Osteoblast (primary cell): ENCODE data around the gene SMIM30. TPM values are rescaled to one million over a fixed set of nuclear protein-coding genes. Genes with fewer than 3 reads are reported as not detected.
"Not testable (repeated sequence)": the region's sequence is repeated elsewhere in the genome, so short reads cannot be mapped to it uniquely, and the experiment has no call there.

Source experiments
- DNase-seq: peaks from one replicate; pipeline ENCODE4 v3.0.0; 2011; ENCODE audit warnings: low spot score, mixed read lengths; ENCODE audit not compliant: insufficient read length; ENCODE audit errors: missing footprints
- H2AFZ ChIP-seq: 2 replicates; pipeline ENCODE4 v1.6.0; 2011; ENCODE audit warnings: mild to moderate bottlenecking, low read length
- H3K27ac ChIP-seq: 2 replicates; pipeline ENCODE4 v1.5.1; 2011; ENCODE audit warnings: mild to moderate bottlenecking, low read depth, low read length, moderate library complexity
- H3K27me3 ChIP-seq: 2 replicates; pipeline ENCODE4 v1.6.0; 2012; ENCODE audit warnings: mild to moderate bottlenecking, control low read depth, inconsistent platforms, low read length, moderate library complexity; ENCODE audit not compliant: insufficient read depth
- H3K36me3 ChIP-seq: 2 replicates; pipeline ENCODE4 v1.5.1; 2011; ENCODE audit warnings: mild to moderate bottlenecking, low read length, control low read depth, moderate library complexity; ENCODE audit not compliant: insufficient read depth
- H3K4me1 ChIP-seq: 2 replicates; pipeline ENCODE4 v1.5.1; 2011; ENCODE audit warnings: mild to moderate bottlenecking, low read length, control low read depth, moderate library complexity; ENCODE audit not compliant: insufficient read depth
- H3K4me2 ChIP-seq: 2 replicates; pipeline ENCODE4 v1.6.0; 2011; ENCODE audit warnings: mild to moderate bottlenecking, low read length; ENCODE audit not compliant: insufficient read depth
- H3K4me3 ChIP-seq: fragments of 200-600 bp; sonication (generic); 3 replicates; pipeline ENCODE4 v1.5.1; 2012; ENCODE audit warnings: mild to moderate bottlenecking, low read length, inconsistent platforms; ENCODE audit not compliant: insufficient read depth
- H3K79me2 ChIP-seq: 2 replicates; pipeline ENCODE4 v1.6.0; 2012; ENCODE audit warnings: mild to moderate bottlenecking, low read length, control low read depth, inconsistent platforms; ENCODE audit not compliant: insufficient read depth
- H3K9me3 ChIP-seq: 2 replicates; pipeline ENCODE4 v1.5.1; 2011; ENCODE audit warnings: low read depth, low read length, control low read depth
- H4K20me1 ChIP-seq: 2 replicates; pipeline ENCODE4 v1.6.0; 2012; ENCODE audit warnings: mild to moderate bottlenecking, low read length, control low read depth; ENCODE audit not compliant: insufficient read depth
- CTCF ChIP-seq: IDR thresholded peaks from 2 replicates; pipeline ENCODE4 v1.5.1; 2011; ENCODE audit warnings: mild to moderate bottlenecking, low read depth, low read length, moderate library complexity; ENCODE audit errors: extremely low read depth
- total RNA-seq: library from RNA; depleted of rRNA; stranded (reverse); fragments of >200 nt; gene quantifications from 2 replicates; pipeline ENCODE4 v1.2.3, GENCODE V29; 2012

The SMIM30 gene
- total RNA-seq, 1 donor: 42.3 TPM

DNA sequence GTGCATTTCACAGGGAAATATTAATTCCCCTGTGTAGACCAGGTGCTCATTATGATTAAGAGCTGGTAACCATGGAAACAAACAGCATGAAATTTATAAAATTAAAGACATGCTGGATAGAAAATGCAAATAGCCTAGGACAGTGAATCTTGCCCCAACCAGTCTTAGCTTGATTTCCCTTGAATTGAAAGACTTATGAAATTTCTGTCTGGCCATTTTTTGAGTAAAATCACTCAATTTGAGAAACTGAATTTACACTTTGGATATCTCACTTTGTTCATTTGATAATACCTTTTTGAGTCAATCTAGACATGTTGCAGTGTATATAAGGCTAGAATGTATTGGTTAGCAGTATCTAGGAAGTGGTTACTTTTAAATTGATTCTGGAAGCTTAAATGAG, 4.4 kb upstream of the SMIM30 start:
- no peak for DNase-seq
- Histone ChIP-seq H3K4me2 (no peak overlapping the region), H3K9me3 (no peaks in the 10 kb centered on the region), H3K4me1 (peaks cover 5% of the 10 kb centered on the region), H3K79me2 (peaks cover 4% of the 10 kb centered on the region), H3K4me3 (no peak overlapping the region), H3K36me3 (no peaks in the 10 kb centered on the region), H2AFZ (no peak overlapping the region), H3K27ac (no peak overlapping the region), H3K27me3 (no peaks in the 10 kb centered on the region), H4K20me1 (no peaks in the 10 kb centered on the region)
- TF ChIP-seq CTCF: no peak

DNA sequence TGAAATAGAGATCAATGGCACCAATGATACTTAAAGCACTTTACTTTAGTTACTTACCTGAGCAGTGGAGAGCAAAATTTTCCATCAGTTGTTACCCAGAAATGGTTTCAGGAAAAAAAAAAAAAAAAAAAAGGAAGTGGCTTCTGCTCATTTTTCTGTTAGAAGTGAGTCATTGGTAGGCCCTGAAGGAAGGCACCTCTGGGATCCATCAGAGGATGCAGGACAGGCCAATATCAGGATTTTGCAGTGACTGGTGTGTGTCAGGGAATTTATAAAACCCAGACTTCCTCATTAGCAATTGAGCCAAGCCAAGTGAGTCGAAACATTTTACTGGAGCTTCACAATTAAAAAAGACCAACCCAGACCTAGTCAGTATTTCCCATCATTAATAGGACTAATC, 2.3 kb upstream of the SMIM30 start:
- H3K9me3 ChIP-seq: no peaks in the 10 kb centered on the region
- DNase-seq: no peak
- no peak overlapping the region for H3K4me3 ChIP-seq
- H3K79me2 ChIP-seq: peaks cover 5% of the 10 kb centered on the region
- no peak overlapping the region for H2AFZ ChIP-seq
- H4K20me1 ChIP-seq: no peaks in the 10 kb centered on the region
- H3K36me3 ChIP-seq: peaks cover 6% of the 10 kb centered on the region
- peaks cover 5% of the 10 kb centered on the region for H3K4me1 ChIP-seq
- no peaks in the 10 kb centered on the region for H3K27me3 ChIP-seq
- no peak overlapping the region for H3K4me2 ChIP-seq
- TF ChIP-seq CTCF: no peak
- H3K27ac ChIP-seq: no peak overlapping the region

DNA sequence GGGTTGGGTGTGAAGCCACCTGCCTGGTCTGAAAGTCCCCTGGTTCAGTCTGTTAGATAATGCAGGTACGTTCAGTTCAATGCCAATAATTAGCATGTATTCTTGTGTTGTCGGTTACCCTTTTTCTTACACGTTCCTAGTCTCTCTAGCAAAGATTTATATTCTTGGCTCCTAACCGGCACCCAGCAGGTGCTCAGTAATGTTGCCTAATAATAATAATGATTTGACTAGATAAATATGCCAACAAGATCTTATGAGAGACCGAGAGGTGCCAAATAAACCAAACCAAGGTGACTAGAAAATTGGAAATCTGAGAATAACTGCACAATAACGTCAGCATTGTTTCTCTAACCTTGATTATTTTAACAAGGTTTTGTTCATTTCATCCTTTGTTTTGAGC, 1.1 kb upstream of the SMIM30 start:
- H3K4me2 ChIP-seq: peak overlapping the region; percentile 86
- H2AFZ ChIP-seq: peak overlapping the region; percentile 90
- peaks cover 6% of the 10 kb centered on the region for H3K36me3 ChIP-seq

GRCh38 chr7:113117374-113117774, 980 bp downstream of the SMIM30 start:
- H3K79me2 ChIP-seq, H3K36me3 ChIP-seq, H3K27me3 ChIP-seq, DNase-seq, H4K20me1 ChIP-seq, H3K4me1 ChIP-seq, H3K9me3 ChIP-seq: not testable (repeated sequence)
- Histone ChIP-seq H3K27ac (peak overlapping the region; percentile 67), H2AFZ (peak overlapping the region; percentile 52), H3K4me3 (peak overlapping the region; percentile 80), H3K4me2 (peak overlapping the region; percentile 86)

More for the DNA sequence above, 1.1 kb upstream of the SMIM30 start:
- H3K27me3 ChIP-seq: no peaks in the 10 kb centered on the region
- H3K27ac ChIP-seq: no peak overlapping the region
- H3K9me3 ChIP-seq: no peaks in the 10 kb centered on the region
- peaks cover 5% of the 10 kb centered on the region for H3K79me2 ChIP-seq
- peaks cover 5% of the 10 kb centered on the region for H3K4me1 ChIP-seq
- H4K20me1 ChIP-seq: no peaks in the 10 kb centered on the region
- TF ChIP-seq CTCF: no peak
- no peak for DNase-seq
- H3K4me3 ChIP-seq: no peak overlapping the region
